ENCODE data around the gene TMA7B. TPM values are rescaled to one million over a fixed set of nuclear protein-coding genes. Genes with fewer than 3 reads are reported as not detected.

Gene TMA7B
- total and polyA plus RNA-seq, 2 of the 4 experiments (the other 2 are of a cell fraction), result not detected

DNA sequence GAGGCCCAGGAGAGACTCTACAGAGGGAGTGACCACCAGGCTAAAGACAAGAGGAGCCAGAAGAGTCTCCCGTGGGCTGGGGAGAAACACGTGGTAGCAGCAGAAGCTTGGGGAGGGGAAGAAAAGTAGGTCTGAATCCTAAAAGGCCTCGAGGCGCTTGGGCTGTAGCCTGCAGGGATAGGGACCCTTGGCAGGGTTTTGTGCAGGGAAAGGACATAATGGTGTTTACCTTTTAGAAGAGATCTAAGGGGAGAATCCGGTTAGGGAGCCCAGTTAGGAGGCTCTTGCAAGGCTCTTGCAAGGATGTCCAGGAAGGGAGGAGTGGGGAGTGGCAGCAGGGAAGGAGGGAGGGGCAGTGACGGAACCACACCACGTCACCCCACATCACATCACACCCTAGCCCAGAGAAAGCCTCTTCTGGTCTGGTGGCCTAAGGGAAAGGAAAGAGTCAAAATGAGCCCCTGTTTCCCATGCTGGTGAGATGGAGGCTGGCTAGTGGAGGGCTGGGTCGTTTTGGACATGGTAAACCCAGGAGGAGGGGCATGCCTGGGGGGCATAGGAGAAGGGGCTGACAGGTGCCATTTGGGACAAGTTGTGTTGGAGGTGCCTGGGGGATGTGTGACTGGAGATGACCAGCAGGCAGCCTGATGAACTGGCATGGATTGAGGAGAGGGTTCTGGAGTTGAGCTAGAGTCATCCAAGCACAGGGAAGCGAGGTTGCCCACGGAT lies 28.4 kb downstream of the TMA7B start:
- H3K27ac ChIP-seq (ENCODE audit: insufficient read depth, low read length), result no peak overlapping the region
- H2BK5ac ChIP-seq (ENCODE audit: low read depth, low read length, poor library complexity, severe bottlenecking), result no peak overlapping the region
- no peak overlapping the region for H2AK5ac ChIP-seq (ENCODE audit: low read depth, low read length)
- H3K27me3 ChIP-seq (ENCODE audit: control insufficient read depth, insufficient read depth, low read length), result peaks cover 64% of the 10 kb centered on the region
- no peaks in the 10 kb centered on the region for H3K36me3 ChIP-seq (ENCODE audit: control insufficient read depth, insufficient read depth, low read length)
- H3K4me3 ChIP-seq (ENCODE audit: insufficient read depth, low read depth, low read length), result no peak overlapping the region
- H2BK15ac ChIP-seq (ENCODE audit: low read depth, low read length), result no peak overlapping the region
- no peak overlapping the region for H2BK20ac ChIP-seq (ENCODE audit: low read depth, low read length)
- H4K91ac ChIP-seq (ENCODE audit: insufficient read depth, low read depth, low read length), result no peak overlapping the region
- no peaks in the 10 kb centered on the region for H4K20me1 ChIP-seq (ENCODE audit: insufficient read depth, low read length)
- H3K14ac ChIP-seq (replicated peaks; ENCODE audit: low read depth, low read length), result no peak overlapping the region
- H3K56ac ChIP-seq (ENCODE audit: extremely low read depth, insufficient read depth, low read length), result no peak overlapping the region
- TF ChIP-seq MXI1 (IDR thresholded peaks at IDR 0.05; ENCODE audit: borderline replicate concordance, low read depth, low read length), result no peak
- TF ChIP-seq, protein P1, sequence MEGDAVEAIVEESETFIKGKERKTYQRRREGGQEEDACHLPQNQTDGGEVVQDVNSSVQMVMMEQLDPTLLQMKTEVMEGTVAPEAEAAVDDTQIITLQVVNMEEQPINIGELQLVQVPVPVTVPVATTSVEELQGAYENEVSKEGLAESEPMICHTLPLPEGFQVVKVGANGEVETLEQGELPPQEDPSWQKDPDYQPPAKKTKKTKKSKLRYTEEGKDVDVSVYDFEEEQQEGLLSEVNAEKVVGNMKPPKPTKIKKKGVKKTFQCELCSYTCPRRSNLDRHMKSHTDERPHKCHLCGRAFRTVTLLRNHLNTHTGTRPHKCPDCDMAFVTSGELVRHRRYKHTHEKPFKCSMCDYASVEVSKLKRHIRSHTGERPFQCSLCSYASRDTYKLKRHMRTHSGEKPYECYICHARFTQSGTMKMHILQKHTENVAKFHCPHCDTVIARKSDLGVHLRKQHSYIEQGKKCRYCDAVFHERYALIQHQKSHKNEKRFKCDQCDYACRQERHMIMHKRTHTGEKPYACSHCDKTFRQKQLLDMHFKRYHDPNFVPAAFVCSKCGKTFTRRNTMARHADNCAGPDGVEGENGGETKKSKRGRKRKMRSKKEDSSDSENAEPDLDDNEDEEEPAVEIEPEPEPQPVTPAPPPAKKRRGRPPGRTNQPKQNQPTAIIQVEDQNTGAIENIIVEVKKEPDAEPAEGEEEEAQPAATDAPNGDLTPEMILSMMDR (conservative IDR thresholded peaks at IDR 0.05; ENCODE audit: low read depth, low read length), result no peak
- TF ChIP-seq MAZ (IDR thresholded peaks at IDR 0.05; ENCODE audit: borderline replicate concordance, low read depth, low read length), result no peak
- TF ChIP-seq BHLHE40 (IDR thresholded peaks at IDR 0.05; ENCODE audit: low read depth, low read length), result no peak
- TF ChIP-seq RAD21 (IDR thresholded peaks at IDR 0.05; ENCODE audit: low read length), result no peak
- TF ChIP-seq, protein P2, sequence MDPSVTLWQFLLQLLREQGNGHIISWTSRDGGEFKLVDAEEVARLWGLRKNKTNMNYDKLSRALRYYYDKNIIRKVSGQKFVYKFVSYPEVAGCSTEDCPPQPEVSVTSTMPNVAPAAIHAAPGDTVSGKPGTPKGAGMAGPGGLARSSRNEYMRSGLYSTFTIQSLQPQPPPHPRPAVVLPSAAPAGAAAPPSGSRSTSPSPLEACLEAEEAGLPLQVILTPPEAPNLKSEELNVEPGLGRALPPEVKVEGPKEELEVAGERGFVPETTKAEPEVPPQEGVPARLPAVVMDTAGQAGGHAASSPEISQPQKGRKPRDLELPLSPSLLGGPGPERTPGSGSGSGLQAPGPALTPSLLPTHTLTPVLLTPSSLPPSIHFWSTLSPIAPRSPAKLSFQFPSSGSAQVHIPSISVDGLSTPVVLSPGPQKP (IDR thresholded peaks at IDR 0.05; ENCODE audit: borderline replicate concordance, low read depth, low read length), result no peak
- TF ChIP-seq RFX5 (IDR thresholded peaks at IDR 0.05; ENCODE audit: low read depth, low read length), result no peak
- TF ChIP-seq RCOR1 (IDR thresholded peaks at IDR 0.05; ENCODE audit: insufficient replicate concordance, low read length), result no peak
- TF ChIP-seq FOS (IDR thresholded peaks at IDR 0.05; ENCODE audit: low read depth, low read length), result no peak
- no peak for TF ChIP-seq CHD1 (IDR thresholded peaks at IDR 0.05; ENCODE audit: low read depth, low read length)
- TF ChIP-seq NFE2L2 (IDR thresholded peaks at IDR 0.05; ENCODE audit: low read depth, low read length), result no peak
- H2AK9ac ChIP-seq (replicated peaks; ENCODE audit: low read depth, low read length, poor library complexity), result no peak overlapping the region
- WGBS, 2 experiments (ENCODE audit: extremely low coverage in 2 of 2, insufficient read length in 1 of 2), result 0% methylated on average over 1 of the region's 10 CpGs; no CpG with 5 or more reads in 1 of the 2 experiments
- intact Hi-C loops (cut with micrococcal nuclease) (no loop called here), dilution Hi-C loops (cut with HindIII; ENCODE audit: low sequenced_read_pairs, unreplicated experiment) (no loop called here), in situ Hi-C loops (cut with MboI; ENCODE audit: low sequenced_read_pairs) (no loop called here)
- CTCF ChIA-PET, result no interaction called here
- no peak for ATAC-seq (ENCODE audit: low read depth)
- H3K9me3 ChIP-seq (ENCODE audit: control insufficient read depth, insufficient read depth, low read length), result no peaks in the 10 kb centered on the region
- no peak overlapping the region for H3K9ac ChIP-seq (ENCODE audit: low read depth, low read length)
- no peak overlapping the region for H4K5ac ChIP-seq (ENCODE audit: low read depth, low read length)
- H3K9me1 ChIP-seq (ENCODE audit: insufficient read depth, low read length), result no peaks in the 10 kb centered on the region
- no peaks in the 10 kb centered on the region for H3K4me1 ChIP-seq (ENCODE audit: control insufficient read depth, insufficient read depth, low read length)
- H2AFZ ChIP-seq (replicated peaks; ENCODE audit: low read length, poor library complexity), result no peak overlapping the region
- POLR2A ChIA-PET (ENCODE audit: unreplicated experiment), result no interaction called here
- no peak overlapping the region for H3K4me2 ChIP-seq (ENCODE audit: low read depth, low read length)
- no peaks in the 10 kb centered on the region for H3K79me1 ChIP-seq (ENCODE audit: low read depth in 1 of 2, low read length in 2 of 2)
- DNase-seq, result no peak
- no peak overlapping the region for H3K23ac ChIP-seq (ENCODE audit: low read depth, low read length)
- no peak overlapping the region for H2BK120ac ChIP-seq (ENCODE audit: low read depth, low read length)
- BruUV-seq (replicated peaks), result no TSS peak
- no peak overlapping the region for H4K8ac ChIP-seq (ENCODE audit: low read depth in 2 of 2, low read length in 2 of 2)
- H3K18ac ChIP-seq (ENCODE audit: low read depth, low read length), result no peak overlapping the region
- H3K4ac ChIP-seq (ENCODE audit: low read depth, low read length), result no peak overlapping the region
